GM12891 (cell line): ENCODE data around the gene CDHR5.

Experiments
- PAX5 ChIP-seq: IDR thresholded peaks from 2 replicates; pipeline ENCODE4 v1.6.1; 2011; ENCODE audit warnings: low read length, moderate library complexity, mild to moderate bottlenecking; ENCODE audit not compliant: insufficient read depth, severe bottlenecking
- POLR2A ChIP-seq: IDR thresholded peaks from 2 replicates; pipeline ENCODE4 v1.6.1; 2011; ENCODE audit warnings: low read depth, low read length, control low read depth
- POLR2AphosphoS5 ChIP-seq: IDR thresholded peaks from 2 replicates; pipeline ENCODE4 v1.6.1; 2011; ENCODE audit warnings: low read depth, low read length, control low read depth
- POU2F2 ChIP-seq: IDR thresholded peaks from 2 replicates; pipeline ENCODE4 v1.6.1; 2011; ENCODE audit warnings: low read depth, mild to moderate bottlenecking, control low read depth, low read length, moderate library complexity
- SPI1 ChIP-seq: IDR thresholded peaks from 2 replicates; pipeline ENCODE4 v1.6.1; 2011; ENCODE audit warnings: low read depth, low read length, control low read depth
- TAF1 ChIP-seq: IDR thresholded peaks from 2 replicates; pipeline ENCODE4 v1.6.1; 2011; ENCODE audit warnings: low read depth, low read length, control low read depth

GRCh38 chr11:593347-593746 is 31.4 kb downstream of the CDHR5 start:
- TF ChIP-seq TAF1: no peak
- TF ChIP-seq POLR2AphosphoS5: no peak
- TF ChIP-seq POU2F2: no peak
- TF ChIP-seq POLR2A: no peak
- no peak for TF ChIP-seq SPI1
- no peak for TF ChIP-seq PAX5
